GM18526 (cell line): Measurements from ENCODE around the gene ELMO1.

Source experiments
- POLR2A ChIP-seq: IDR thresholded peaks from 3 replicates; pipeline ENCODE4 v1.6.1; 2011; ENCODE audit not compliant: insufficient read length; ENCODE audit errors: extremely low read depth

The ELMO1 gene, protein sequence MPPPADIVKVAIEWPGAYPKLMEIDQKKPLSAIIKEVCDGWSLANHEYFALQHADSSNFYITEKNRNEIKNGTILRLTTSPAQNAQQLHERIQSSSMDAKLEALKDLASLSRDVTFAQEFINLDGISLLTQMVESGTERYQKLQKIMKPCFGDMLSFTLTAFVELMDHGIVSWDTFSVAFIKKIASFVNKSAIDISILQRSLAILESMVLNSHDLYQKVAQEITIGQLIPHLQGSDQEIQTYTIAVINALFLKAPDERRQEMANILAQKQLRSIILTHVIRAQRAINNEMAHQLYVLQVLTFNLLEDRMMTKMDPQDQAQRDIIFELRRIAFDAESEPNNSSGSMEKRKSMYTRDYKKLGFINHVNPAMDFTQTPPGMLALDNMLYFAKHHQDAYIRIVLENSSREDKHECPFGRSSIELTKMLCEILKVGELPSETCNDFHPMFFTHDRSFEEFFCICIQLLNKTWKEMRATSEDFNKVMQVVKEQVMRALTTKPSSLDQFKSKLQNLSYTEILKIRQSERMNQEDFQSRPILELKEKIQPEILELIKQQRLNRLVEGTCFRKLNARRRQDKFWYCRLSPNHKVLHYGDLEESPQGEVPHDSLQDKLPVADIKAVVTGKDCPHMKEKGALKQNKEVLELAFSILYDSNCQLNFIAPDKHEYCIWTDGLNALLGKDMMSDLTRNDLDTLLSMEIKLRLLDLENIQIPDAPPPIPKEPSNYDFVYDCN

DNA sequence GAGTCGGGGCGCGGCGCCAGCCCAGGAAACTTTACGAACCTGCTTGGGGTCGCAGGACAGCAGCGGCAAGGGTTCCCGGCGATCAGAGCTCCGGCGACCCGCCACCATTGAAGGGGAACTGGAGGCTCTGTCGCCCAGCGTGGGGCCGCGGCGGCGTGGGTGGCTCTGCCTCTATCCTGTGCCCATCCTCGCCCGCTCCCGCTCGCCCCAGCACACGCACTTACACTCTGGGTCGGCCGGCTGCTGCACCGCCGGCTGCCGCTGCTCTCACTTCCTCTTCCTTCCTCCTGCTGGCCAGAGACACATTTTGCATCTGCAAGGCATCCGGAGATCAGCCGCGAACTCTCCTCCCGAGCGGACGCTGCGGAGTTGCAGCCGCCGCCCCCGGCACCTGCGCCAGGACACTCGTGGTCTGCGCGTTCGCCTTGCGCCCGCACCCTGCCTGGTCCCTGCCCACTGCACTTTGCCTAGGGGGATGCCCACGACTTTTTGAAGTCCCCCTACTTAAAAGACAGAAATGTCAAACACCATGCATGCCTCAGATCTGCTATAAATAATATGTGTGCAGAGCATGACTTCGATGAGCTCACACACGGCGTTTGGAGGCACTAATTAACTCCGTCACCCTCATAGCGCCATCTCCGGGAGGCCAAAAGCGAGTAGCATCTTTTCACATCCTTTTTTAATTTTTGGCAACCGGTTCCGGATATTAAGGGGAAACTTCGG, at the start of gene ELMO1:
Gene ELMO1, minus strand, starts transcription at position 229 of the 726 bp plus-strand sequence. CDS start 106,174 bp downstream, outside the sequence.
- TF ChIP-seq POLR2A = peak; percentile 31

GRCh38 chr7:37497576-37497975, 48.9 kb upstream of the ELMO1 start:
- no peak for TF ChIP-seq POLR2A

DNA sequence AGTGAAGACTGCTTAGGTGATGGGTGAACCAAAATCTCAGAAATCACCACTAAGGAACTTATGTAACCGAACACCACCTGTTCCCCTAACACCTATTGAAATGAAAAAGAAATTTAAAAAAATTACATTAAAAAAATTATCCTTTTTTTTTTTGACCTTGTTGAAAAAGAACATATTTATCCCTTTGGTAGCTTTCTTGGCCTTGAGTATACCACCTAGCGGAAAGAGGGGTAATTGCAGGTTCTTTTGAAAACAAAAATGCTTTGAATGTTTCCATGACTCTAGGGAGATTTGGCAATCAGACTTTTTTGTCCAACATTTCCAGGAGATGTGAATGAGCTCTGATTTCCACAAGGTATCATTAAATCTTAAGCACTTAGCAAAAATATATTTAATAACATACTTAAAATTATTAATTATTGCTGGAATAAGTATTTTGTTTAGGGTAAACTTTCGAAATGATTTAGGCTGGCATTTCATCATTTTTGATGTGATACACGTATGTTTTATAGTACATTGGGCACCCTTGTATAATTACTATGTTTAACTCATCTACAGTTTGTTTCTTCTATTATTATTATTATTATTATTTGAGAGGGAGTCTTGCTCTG, 47.0 kb upstream of the ELMO1 start:
- no peak for TF ChIP-seq POLR2A

- no peak for TF ChIP-seq POLR2A
Observed at GRCh38 chr7:37494926-37495325, 46.3 kb upstream of the ELMO1 start.

DNA sequence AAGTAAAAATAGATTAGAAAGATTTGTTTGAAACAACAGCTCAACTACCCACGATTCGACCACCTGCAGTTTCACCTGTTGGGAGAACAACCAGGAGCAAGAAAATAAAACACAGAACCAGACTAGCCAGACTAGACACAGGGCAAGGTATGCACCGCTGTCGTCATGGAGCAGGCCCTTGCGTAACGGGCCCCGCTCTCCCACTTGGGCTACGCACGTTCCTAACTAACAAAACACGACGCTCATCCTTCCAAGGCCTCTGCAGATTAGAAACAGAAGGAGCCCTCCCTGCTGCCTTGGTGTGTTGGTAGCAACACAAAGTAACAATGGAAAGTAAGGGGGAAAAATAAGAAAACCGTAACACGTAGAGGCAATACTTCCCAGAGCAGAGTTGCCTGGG, 45.1 kb upstream of the ELMO1 start:
- no peak for TF ChIP-seq POLR2A

DNA sequence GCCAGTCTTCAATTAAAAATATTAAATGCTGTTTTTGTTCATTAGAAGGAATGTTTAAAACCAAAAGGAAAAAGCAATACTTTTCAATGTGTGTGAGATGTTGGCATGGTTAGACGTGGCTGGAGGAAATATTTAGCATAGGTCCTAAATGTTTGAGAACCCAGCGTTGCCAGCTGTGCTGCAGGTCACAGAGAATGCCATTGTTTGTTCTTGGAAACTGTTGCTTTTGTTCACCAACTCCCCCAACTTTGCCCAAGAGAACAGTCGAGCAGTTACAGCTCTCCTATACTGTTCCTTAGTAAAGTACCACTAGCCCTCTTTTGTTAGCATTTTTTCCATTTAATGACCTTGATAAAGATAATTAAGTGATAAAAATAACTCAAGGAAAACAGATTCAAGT, 44.5 kb upstream of the ELMO1 start:
- TF ChIP-seq POLR2A = no peak

- TF ChIP-seq POLR2A = no peak
Observed at GRCh38 chr7:37491919-37492694, 43.4 kb upstream of the ELMO1 start.

DNA sequence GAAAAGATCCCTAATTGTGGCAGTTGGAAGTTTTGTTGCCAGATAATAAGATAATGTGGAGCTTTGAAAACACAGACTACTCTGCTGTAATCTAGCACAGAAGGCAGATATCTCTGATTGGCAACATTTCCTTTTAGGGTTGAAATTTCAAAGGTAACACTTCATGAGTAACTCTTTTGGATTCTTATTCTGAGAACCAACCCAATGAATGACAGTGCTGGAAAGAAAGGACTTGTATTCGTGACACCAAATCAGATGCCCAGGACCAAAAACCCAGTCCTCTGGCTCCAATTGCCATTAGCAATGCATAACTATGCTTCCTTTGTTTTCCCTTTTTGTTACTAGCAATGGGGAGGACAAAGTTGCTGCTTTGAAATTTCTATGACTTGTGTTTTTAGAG, 41.0 kb upstream of the ELMO1 start:
- TF ChIP-seq POLR2A = no peak

DNA sequence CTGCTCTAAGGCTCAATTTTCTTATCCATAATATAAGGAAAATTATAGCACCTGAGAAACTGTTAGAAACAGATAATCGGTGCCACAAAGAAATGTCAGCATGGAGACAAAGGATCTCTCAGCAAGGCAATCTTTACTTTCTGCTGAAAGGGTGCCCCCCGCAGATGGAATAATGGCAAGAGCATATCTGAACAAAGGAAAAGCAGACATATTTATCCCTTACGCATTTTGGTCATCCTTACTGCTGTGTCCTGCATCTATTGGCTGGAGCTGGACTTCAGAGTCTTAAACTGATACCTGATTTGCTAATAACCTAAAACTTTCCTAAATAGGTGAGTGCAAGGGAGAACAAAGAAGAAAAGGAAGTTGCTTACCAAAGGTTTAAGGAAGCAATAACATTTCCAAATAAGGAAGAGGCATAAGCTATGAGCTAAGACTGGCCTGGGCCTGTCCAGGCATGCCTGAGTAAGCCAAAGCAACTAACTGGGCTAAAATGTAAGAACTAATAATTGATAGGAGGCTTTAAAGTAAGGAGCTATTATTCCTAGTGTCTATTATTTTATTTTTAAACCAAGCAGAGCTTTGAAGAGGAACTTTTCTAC, 39.6 kb upstream of the ELMO1 start:
- TF ChIP-seq POLR2A = no peak

- no peak for TF ChIP-seq POLR2A
Observed at GRCh38 chr7:37484426-37485073, 35.9 kb upstream of the ELMO1 start.

DNA sequence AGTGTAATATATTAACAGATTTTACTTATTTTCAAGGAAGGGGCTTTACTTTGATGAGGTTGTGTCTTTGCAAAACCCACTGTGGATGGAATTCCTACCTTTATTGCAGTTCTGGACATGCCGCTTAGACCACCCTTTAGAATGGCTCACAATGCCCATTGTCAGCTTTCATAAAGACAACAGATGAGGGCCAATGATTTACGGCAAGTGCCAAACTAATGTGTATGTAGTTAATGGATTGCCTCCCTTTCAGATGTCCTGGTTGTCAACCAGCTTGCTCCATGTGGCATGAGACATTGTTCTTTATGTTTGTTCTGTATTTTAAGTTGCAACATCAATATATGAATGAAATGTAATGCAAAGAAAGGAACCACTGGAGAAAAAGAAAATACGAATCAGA, 35.0 kb upstream of the ELMO1 start:
- TF ChIP-seq POLR2A = no peak

DNA sequence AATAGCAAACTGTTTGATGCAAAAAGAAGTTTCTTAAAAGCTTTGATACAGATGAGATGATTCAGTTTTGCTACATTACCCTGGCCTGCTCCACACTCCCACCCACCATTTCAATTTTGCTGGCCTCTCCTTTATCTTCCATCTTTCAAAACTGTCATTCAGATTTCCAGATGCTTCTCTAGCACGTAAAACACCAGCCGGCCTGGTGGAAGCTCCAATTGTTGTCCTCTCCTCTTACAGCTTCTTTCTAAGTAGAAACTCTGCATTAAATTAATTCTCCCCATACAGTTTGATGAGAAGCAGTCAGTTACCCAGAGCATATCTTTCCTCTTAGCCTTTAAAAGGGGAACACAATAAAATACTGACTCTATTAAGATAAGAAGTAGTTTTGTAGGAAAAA, 34.3 kb upstream of the ELMO1 start:
- no peak for TF ChIP-seq POLR2A

- TF ChIP-seq POLR2A = no peak
Observed at GRCh38 chr7:37482505-37482904, 33.8 kb upstream of the ELMO1 start.

DNA sequence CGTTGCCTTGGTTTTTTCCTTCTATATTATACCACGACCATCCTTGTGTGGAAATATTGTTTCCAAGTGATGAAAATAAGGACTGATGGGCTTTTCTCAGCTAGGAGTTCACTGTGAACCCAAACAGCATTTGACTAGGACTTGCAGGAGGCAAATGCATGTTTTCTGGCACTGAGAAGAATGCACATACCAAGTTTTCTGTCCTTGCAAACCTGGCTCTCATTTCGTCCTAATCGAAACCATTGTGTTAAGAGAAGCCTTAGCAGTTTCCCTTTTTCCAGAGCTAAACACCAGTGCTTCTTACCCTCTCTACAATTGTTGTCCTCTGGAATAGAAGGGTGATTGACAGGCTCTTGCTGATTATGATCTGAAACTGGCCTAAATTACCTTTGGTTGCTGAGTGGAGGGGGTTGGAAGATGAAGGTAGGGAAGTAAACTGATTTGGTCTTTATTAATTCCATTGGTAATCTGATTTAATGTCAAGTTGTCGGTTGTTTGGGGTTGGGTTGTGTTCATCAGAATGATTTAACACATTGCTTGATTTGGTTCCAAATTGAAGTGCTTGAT, 33.1 kb upstream of the ELMO1 start:
- TF ChIP-seq POLR2A = no peak

DNA sequence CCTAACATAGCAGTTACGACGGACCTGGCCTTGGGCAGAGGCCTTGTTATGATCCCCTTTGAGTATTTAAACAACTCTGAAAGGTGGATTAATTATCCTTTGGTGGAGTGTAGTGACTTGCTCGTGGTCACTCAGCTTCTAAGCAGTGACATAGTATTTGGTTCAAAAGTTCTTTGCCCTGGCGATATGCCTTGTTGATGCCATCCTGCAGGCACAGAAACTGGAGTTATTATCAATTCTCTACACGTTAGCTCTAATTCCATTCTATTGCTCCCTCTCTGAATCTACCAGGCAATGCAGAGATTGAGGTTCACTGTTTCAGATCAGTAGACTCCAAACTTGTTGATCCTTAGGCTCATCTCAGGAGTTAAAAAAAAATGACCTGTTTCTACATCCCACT, 32.5 kb upstream of the ELMO1 start:
- TF ChIP-seq POLR2A = no peak
